GM21423 (cell line): ENCODE data around the gene YJEFN3.

Source experiments
- ATAC-seq: cut with Tn5 transposase; IDR thresholded peaks from one replicate; pipeline ENCODE4 v1.9.1; 2021; ENCODE audit warnings: mild to moderate bottlenecking, moderate library complexity; ENCODE audit not compliant: unreplicated experiment

The YJEFN3 gene

DNA sequence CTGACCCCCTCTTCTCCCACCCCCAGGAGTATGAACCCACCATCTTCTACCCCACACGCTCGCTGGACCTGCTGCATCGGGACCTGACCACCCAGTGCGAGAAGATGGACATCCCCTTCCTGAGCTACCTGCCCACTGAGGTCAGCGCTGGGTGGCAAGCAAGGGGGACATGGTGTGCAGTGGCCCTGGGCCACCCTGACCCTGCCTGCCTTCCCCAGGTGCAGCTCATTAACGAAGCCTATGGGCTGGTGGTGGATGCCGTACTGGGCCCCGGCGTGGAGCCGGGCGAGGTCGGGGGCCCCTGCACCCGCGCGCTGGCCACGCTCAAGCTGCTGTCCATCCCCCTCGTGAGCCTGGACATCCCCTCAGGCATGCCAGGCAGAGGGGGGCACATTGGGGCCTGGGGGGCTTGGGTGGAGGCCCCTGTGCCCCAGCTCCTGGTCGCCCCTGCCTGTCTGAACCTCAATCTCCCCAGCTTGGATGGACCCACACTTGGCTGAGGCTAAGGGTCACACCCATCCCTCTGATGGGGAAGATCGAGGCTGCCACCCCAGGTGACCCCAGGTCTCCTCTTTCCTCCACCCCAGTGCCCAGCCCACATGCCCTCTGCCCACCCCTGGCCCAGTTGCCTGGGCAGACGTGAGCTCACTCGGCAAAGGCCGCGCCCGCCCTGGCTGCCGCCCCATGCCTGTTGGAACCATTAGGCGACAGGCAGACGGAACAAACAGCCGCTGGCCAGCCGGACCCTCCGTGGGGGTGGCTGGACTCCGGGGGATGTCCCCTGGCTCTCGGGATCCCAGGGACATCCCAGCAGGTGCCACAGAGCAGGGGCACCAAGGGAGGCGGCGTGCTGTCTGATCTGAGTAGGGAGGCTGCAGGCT, 6.8 kb downstream of the YJEFN3 start:
- ATAC-seq: no peak

DNA sequence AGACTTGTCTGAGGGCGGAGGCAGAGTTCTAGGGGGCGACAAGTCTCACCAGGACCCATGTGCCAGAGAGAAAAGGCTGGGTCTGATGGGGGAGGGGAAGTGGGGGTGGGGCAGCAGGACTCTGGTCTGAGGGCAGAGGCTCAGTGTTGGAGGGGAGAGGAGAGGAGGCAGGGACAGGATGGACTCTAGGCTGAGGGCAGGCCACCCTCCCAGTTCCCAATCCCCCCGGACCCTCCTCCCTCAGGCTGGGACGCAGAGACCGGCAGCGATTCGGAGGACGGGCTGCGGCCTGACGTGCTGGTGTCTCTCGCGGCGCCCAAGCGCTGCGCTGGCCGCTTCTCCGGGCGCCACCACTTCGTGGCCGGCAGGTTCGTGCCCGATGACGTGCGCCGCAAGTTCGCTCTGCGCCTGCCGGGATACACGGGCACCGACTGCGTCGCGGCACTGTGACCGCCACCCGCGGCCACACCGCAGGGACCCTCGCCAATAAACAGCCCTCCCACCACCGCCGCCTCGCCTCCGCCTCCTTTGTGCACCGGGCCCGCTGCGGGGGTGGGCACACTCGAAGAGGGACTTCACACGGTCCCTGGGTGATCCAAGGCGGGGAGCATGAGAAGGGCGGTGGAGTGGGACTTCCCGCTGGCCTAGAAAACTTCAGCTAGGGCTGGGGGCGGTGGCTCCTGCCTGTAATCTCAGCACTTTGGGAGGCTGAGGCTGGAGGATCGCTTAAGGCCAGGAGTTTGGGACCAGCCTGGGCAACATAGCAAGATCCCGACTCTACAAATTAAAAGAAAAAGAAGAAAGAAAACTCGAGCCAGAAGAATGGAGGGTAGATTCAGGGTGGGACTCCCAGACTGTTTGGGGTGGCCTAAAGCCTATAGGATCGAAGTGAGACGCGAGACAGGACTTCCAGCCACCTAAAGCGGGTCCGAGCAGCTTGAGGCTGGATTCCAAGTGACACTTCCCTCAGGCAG, 8.7 kb downstream of the YJEFN3 start:
- ATAC-seq: no peak

DNA sequence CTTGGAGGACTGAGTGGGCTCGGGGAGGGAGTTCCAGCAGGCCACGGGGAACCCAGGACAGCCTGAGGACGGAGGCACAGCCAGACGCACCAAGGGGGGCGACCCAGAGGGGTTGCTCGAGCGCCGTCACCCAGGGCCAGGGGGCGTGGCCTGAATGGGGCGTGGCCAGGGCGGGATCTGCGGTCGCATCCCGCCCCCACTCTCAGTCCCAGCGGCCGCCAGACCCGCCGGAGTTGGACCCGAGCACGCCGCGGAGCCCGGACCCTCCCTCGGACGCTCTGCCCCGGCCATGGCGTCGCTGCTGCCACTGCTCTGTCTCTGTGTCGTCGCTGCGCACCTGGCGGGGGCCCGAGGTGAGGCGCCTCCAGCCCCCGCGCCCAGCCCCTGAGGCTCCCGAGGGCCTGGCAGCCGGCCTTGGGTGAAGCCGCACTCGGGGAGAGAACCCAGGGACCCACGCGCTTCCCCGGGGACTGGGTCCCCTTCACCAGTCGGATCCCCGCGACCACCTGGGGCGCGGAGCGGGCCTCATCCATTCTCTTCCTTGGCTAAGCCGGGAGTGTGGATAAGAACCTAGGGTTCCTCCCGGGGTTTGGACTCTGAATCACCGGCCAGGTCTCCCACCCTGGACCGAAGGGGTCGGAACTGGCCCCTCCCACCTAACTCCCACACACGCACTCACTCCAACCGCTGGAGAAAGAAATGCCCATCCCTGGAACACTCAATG, 9.5 kb downstream of the YJEFN3 start, which contains the start of gene CILP2:
TSS of gene CILP2 (plus strand) at position 205 of the 724 bp plus-strand sequence. CDS start at position 290, 85 bp downstream.
- ATAC-seq: no peak

DNA sequence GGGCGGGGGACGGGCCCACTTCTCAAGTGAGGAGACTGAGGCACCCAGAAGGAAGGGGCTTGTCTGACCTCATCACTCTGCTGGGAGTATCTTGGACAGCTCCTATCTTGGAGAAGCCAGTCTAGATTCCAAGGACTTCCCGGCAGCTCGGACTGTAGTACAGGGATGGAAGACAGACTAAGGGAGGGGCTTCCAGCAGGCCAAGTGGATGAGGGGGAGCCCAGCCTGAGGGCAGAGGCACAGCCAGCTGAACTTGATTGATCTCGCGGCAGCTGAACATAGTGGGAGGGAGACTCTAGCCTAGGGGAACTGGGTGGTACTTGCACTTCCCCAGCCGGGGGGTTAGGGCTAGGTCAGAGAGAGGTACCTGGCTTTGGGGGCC, 10.1 kb downstream of the YJEFN3 start:
- no peak for ATAC-seq

DNA sequence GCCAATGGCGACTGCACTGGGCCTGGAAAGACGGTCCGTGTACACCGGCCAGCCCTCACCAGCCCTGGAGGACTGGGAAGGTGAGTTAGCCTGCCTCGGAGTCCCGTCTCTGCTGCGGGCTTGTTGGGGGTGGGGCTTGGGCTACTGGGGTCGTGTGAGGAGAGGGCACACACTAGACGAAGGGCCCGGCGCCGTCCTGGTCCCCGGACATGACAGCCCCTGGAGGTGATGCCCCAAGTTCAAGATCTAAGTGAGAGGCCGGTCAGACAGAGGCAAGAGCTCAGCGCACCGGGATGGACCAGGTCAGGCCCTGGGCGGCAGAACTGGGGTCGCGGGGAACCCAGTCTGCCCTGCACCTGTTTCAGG, 11.0 kb downstream of the YJEFN3 start:
- no peak for ATAC-seq

DNA sequence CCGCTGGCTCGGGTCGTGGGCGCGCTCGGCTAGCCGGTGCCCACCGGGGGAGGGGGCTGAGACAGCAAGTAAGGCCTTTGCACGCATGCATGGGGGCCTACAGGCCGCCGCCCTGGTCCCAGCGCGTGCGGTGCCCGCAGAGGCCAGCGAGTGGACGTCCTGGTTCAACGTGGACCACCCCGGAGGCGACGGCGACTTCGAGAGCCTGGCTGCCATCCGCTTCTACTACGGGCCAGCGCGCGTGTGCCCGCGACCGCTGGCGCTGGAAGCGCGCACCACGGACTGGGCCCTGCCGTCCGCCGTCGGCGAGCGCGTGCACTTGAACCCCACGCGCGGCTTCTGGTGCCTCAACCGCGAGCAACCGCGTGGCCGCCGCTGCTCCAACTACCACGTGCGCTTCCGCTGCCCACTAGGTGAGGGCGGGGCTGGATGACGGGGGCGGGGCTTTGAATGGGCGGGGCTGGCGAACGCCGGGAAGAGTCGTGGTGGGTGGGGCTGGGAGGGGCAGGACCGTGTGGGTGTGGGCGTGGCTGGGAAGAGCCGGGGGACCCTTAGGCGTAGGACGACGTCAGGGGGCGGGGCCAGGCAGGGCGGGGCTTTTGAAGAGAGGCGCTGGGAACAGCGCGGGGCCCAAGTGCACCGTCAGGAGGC, 11.5 kb downstream of the YJEFN3 start:
- ATAC-seq: no peak

DNA sequence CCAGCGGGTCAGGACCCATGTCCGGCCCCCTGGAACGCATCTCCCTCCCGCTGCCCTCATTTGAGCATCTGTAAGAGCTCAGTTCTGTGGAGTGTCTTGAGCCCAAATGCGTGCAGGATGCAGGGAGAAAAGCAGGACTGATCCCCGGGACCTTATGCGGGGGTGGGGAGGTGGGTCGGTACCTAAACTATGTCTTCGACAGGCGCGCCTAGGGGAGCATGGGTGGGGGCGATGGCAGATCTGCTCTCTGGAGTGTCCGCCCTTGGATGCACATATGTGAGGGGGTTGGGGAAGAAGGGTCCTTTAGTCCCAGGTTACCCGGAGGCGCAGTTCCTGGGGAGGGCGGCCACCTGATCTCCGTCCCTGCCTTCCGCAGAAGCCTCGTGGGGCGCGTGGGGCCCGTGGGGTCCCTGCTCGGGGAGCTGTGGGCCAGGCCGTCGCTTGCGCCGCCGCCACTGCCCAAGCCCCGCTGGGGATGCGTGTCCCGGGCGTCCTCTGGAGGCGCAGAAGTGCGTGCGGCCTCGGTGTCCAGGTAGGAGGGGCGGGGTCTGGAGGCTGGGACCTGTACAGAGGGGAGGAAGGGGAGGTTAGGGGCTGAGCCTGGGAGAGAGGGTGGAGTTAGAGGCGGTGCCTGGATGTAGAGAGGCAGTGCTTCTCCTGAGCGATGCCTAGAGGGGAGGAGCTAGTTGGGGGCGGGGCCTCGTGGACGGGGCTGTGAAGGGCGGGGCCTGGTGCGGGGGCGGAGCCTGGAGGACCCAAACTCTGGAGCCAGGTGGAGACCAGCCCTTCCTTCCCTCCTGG, 12.2 kb downstream of the YJEFN3 start:
- ATAC-seq: no peak

DNA sequence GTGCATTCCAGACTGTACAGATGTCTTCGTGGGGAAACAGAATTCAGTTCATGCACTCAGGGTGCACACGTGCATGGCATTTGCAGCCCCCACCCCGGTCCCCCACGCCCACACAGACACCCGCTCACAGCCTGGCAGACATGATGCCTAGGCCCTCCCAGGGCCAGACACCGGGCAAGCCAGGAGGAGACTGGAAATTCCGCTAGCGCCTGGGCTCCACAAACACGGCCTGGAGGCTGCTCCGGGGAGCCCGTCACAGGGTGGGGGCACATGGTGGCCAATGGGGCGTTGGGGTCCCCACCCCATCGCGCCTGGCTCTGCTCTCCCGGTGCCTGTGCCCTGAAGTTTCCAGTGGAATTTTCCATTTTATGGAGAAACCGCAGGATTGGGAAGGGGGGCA, 12.9 kb downstream of the YJEFN3 start:
- no peak for ATAC-seq

DNA sequence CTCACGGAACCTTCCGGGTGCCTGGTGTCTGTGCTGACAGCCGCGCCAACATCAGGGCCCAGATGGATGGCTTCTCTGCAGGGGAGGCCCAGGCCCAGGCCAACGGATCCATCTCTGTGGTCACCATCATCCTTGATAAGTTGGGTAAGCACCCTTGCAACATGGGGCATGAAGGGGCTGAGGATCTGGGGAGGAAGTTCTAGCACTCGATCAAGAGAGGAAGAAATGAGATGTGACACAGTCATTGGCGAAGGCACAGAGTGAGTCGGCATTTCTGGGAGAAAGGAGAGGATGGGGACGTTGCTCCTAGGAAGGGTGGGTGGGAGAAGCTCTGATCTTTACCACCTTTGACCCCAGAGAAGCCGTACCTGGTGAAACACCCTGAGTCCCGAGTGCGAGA, 13.8 kb downstream of the YJEFN3 start:
- ATAC-seq: no peak

DNA sequence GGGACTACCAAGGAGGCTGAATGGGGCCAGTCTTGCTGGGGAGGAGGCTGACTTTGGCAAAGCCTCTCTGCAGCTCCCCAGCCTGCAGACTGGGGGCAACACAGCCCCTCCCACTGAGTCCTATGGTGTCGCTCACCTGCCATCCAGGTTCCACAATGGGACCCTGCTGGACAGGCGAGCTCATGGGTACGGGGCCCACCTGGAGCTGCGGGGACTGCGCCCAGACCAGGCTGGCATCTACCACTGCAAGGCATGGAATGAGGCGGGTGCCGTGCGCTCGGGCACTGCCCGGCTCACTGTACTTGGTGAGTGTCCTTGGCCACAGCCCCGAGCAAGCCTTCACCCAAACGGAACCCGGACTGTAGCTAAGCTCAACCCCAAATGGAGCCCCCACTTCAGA, 14.4 kb downstream of the YJEFN3 start:
- ATAC-seq: no peak

DNA sequence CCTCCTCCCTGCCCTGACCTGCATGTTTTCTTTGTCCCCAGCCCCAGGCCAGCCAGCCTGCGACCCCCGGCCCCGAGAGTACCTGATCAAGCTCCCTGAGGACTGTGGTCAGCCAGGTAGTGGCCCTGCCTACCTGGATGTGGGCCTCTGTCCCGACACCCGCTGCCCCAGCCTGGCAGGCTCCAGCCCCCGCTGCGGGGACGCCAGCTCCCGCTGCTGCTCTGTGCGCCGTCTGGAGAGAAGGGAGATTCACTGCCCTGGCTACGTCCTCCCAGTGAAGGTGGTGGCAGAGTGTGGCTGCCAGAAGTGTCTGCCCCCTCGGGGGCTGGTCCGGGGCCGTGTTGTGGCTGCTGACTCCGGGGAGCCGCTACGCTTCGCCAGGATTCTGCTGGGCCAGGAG, 14.9 kb downstream of the YJEFN3 start:
- no peak for ATAC-seq

DNA sequence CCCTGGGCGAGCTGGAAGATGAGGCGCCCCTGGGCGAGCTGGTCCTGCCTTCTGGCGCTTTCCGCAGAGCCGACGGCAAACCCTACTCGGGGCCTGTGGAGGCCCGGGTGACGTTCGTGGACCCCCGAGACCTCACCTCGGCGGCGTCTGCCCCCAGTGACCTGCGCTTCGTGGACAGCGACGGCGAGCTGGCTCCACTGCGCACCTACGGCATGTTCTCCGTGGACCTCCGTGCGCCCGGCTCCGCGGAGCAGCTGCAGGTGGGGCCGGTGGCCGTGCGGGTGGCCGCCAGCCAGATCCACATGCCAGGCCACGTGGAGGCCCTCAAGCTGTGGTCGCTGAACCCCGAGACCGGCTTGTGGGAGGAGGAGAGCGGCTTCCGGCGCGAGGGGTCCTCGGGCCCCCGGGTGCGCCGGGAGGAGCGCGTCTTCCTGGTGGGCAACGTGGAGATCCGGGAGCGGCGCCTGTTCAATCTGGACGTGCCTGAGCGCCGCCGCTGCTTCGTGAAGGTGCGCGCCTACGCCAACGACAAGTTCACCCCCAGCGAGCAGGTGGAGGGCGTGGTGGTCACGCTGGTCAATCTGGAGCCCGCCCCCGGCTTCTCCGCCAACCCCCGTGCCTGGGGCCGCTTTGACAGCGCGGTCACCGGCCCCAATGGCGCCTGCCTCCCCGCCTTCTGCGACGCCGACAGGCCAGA, 15.7 kb downstream of the YJEFN3 start:
- ATAC-seq: no peak

DNA sequence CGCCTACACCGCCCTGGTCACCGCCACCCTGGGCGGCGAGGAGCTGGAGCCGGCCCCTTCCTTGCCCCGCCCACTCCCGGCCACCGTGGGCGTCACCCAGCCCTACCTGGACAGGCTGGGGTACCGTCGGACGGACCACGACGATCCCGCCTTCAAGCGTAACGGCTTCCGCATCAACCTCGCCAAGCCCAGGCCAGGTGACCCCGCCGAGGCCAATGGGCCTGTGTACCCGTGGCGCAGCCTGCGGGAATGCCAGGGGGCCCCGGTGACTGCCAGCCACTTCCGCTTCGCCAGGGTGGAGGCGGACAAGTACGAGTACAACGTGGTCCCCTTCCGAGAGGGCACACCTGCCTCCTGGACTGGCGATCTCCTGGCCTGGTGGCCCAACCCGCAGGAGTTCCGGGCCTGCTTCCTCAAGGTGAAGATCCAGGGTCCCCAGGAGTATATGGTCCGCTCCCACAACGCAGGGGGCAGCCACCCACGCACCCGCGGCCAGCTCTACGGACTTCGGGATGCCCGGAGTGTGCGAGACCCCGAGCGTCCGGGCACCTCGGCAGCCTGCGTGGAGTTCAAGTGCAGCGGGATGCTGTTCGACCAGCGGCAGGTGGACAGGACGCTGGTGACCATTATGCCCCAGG, 16.4 kb downstream of the YJEFN3 start:
- no peak for ATAC-seq

DNA sequence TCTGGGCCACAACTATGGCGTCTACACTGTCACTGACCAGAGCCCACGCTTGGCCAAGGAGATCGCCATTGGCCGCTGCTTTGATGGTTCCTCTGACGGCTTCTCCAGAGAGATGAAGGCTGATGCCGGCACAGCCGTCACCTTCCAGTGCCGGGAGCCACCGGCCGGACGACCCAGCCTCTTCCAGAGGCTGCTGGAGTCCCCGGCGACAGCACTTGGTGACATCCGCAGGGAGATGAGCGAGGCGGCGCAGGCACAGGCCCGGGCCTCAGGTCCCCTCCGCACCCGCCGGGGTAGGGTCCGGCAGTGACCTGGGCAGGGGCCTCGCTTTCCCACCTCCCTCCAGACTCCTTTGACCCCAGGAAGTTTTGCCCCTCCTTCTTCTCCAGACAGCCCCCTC, 17.0 kb downstream of the YJEFN3 start:
- ATAC-seq: no peak

DNA sequence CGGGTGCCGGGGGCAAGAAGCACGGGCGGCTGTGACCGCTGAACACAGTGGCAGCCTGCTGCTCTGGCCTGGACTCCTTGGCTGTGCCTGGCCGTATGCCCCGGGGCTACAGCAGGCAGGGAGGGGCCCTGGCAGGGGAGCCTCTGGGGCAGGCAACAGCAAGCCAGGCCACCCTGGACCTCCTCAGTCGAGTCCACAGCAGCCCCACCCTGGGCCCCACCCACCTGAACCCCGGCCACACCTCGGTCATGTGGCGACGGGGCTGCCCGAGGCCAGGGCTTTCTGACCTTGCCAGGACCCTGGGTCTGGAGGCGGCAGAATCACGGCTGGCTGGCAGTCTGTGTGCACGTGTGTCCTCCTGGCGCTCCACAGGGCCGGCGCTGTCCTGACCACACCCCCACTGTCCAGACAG, 18.0 kb downstream of the YJEFN3 start:
- no peak for ATAC-seq

DNA sequence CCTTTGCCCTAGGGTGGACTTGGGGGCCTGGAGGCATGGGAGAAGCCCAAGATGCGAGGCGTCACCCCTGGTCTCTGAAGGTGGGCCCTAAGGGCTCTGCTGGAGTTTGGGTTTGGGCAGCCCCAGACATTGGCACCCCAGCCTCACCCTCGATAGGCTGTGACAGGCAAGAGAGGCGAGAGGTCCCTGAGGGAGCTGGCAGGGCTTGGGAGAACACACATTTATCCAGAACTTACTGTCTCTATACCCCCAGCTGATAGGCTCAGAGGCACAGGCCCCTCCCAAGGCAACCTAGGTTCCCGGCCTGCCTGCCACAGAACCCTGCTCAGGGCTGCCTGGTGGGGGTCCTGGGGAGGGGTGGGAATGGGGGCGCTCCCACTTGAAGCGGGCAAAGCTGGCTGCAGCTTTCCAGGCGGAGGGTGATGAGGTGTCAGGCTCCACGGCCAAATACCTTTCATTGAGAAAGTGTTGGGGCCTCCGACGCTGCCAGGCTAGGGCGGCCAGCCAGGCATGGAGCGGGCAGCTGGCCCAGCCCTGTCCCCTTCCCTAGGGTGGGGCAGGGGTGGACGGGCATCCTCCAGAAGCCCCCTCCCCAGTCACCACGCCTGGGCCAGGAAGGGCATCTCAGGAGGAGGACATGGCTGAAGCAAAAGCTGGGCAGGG, 19.1 kb downstream of the YJEFN3 start:
- no peak for ATAC-seq

DNA sequence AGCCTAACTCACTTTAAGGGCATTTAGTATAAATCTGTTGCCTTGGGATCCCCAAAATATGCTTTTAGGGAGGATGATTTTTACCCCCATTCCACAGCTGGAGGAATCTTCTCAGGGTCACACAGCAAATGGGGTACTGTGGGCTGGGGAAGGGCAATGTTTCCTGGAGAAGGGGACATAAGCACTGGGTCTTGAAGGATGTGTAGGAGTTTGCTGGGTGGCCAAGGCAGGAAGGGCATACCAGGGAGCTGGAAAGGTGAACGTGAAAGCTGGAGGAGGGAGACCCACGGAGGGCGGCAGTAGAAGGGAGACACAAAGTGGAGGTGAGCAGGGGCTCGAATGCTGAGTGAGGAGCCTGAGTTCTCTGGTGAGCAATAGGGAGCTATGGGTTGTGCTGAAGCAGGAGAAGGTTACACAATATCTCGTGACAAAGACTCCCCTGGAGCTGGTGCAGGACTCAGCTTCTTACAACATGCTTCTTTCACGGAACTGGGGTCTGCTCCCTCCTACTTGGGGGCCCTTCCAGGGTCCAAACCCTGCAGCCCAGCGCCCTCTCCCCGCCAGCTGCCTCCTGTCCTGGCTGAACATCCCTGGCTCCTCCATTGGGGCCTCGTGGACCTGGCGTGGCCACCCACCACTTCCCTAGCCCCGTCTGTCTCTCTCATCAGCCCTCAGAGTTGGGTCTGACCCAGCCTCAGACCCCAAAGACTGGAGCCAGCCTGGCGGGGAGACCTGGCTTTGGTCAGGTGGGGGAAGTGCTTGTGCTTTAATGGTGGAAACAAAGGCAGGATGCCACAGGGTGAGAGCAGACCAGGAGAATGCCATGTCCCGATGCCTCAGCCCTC, 20.4 kb downstream of the YJEFN3 start:
- ATAC-seq: no peak
